ENCODE measurements around the gene OPN5.
A peak's percentile ranks its signal among the peaks of the same experiment; 100 is the strongest.

The OPN5 gene

DNA sequence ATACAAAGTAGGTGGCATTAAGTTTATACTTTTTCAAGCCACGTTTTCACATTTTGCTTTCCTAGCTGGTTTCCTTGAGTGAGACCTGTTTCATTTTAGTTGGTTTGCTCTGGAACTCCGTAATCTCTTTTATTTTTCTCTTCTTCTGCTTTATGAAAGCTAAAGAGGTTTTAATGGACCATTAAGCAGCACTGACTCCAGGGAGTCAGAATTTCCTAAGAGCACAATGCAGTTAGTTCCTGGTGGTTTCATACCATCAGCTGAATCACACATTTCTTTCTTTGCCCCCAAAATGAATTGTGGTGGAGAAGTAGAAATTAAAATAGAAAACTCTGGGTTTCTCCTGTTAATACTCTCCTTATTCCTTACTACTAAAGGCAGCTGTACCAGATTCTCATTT, 3.4 kb downstream of the OPN5 start:
- DNase-seq (ENCODE audit: low read depth in 2 of 2): no peak
- H3K4me3 ChIP-seq (replicated peaks in 1 of 2; ENCODE audit: low read depth in 2 of 2, low read length in 2 of 2): no peak overlapping the region
- TF ChIP-seq, protein P1, sequence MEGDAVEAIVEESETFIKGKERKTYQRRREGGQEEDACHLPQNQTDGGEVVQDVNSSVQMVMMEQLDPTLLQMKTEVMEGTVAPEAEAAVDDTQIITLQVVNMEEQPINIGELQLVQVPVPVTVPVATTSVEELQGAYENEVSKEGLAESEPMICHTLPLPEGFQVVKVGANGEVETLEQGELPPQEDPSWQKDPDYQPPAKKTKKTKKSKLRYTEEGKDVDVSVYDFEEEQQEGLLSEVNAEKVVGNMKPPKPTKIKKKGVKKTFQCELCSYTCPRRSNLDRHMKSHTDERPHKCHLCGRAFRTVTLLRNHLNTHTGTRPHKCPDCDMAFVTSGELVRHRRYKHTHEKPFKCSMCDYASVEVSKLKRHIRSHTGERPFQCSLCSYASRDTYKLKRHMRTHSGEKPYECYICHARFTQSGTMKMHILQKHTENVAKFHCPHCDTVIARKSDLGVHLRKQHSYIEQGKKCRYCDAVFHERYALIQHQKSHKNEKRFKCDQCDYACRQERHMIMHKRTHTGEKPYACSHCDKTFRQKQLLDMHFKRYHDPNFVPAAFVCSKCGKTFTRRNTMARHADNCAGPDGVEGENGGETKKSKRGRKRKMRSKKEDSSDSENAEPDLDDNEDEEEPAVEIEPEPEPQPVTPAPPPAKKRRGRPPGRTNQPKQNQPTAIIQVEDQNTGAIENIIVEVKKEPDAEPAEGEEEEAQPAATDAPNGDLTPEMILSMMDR (IDR thresholded peaks at IDR 0.05; ENCODE audit: low read depth, low read length): no peak

DNA sequence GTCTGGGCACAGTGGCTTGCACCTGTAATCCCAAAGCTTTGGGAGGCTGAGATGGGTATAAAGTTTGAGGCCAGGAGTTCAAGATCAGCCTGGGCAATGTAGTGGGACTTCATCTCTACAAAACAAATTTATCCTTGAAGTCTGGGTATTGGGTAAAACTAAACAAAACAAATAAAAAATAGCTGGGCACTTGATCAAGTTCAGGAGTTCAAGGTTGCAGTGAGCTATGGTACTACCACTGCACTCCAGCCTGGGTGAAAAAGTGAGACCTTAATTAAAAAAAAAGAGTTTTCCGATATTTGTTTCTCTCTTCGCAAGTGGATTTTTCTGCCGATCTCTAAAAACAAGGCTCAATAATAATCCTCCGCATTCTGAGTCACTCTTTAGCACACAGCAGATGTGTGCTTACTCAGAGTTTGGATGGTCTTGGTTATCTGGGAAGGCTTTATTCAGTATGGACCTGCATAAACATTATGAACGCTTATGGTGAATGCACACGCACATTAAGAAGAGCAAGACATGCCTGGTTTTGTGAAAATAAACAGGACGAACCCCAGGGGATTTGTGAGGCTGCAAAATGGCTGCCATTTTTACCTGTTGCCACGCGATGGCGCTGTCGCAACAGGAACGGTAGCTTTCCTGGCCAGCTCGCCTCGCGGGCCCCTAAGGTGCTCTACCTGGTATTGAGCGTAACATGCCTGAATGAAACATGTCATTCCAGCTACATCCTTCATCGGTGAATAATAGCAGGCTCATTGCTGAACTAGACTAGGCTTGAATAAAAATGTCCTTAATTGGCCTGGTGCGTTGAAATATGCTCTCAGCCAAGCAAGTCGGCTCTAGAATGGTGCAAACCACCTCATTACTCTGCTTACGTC, 6.0 kb downstream of the OPN5 start:
- DNase-seq (ENCODE audit: low read depth in 2 of 2): peak; percentile 66 to 72
- H3K4me3 ChIP-seq (replicated peaks in 1 of 2; ENCODE audit: low read depth in 2 of 2, low read length in 2 of 2): no peak overlapping the region
- TF ChIP-seq, protein P1 (IDR thresholded peaks at IDR 0.05; ENCODE audit: low read depth, low read length): peak; percentile 88

DNA sequence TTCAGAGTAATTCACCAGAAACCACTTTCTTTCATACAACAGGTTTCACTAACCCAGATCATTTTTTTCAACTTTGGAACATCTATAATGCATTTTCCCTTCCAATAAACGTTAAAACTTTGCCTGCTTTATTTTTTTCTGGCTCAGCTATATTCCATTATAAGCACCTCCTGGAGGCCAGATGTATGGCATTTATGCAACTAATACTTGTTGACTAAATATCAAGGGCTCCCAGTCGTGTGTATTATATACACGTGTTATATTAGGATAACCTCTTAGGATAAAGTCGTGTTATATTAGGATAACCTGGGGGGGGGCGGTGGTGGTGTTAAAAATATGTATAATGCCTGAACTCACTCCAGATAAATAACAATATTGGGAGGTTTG, 6.7 kb downstream of the OPN5 start:
- no peak for DNase-seq (ENCODE audit: low read depth in 2 of 2)
- no peak overlapping the region for H3K4me3 ChIP-seq (replicated peaks in 1 of 2; ENCODE audit: low read depth in 2 of 2, low read length in 2 of 2)
- TF ChIP-seq, protein P1 (IDR thresholded peaks at IDR 0.05; ENCODE audit: low read depth, low read length): no peak

DNA sequence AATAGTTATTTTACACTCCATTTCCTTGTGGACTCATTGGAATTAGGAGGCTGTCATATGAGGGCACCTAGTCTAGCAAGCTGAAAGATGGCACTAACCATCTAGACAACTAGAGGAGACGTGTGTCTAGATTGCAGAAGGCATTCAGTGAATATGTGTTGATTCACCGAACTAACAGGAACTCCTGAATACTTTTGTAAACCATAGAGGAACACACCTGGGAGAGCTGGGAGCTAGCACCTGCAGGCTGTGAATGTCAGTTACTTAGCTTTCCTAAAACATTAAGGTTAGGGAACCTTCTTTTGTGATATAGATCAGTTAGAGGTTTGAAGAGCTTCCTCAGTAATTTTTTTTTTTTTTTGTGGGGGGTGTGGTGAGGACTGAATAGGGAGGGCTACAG, 7.7 kb downstream of the OPN5 start:
- no peak overlapping the region for H3K4me3 ChIP-seq (replicated peaks in 1 of 2; ENCODE audit: low read depth in 2 of 2, low read length in 2 of 2)
- DNase-seq (ENCODE audit: low read depth in 2 of 2): no peak
- TF ChIP-seq, protein P1 (IDR thresholded peaks at IDR 0.05; ENCODE audit: low read depth, low read length): no peak

DNA sequence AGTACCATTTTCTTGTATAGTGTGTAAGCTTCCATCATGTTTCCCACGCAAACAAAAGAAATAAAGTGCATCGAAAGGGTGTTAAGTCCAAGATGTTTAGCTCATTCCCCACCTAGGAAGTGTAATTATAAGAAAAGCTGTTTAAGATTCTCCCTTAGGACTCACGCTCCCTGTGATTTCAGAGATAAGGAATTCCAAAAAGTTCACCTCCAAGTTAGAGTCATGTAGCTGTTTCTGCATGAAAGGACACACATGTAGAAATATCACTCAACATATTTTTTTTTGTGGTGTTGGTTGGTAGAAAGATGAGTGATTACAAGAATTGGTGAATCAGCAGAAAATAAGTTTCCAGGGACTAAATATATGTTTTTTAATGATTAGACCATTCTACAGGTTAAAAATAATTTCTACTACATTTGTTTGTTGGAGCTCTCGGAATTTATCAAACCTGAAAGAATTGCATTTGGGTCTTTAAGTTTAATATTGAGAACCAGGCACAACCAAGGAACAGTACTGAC, 10.4 kb downstream of the OPN5 start:
- TF ChIP-seq, protein P1 (IDR thresholded peaks at IDR 0.05; ENCODE audit: low read depth, low read length): no peak
- DNase-seq (ENCODE audit: low read depth in 2 of 2): no peak
- H3K4me3 ChIP-seq (replicated peaks in 1 of 2; ENCODE audit: low read depth in 2 of 2, low read length in 2 of 2): no peak overlapping the region

DNA sequence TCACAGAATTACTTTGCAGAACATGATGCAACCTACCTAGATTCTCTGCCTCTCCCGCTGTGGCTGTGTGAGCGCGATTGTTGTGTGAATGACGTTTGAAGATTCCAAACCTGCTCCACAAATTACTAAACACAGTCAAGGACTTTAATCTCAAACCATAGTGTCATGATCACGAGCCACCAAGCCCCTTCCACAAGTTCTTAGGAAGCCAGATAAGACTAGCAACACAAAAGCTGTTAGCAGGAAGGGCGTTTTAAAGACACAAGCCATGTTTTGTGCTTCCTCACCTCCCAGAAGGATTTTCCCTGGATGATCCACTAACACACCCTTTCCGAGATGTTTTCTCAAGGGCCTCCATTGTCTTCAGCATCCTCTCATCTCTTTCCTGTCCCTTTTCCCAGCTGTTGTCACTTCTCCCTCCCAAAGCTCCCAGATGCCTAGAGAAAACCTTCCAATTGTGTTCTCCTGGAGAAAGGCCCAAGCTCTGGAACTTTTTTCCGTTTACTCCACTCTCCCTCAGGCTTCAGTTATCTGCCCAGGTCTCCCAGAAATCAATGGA, 12.8 kb downstream of the OPN5 start:
- H3K4me3 ChIP-seq (replicated peaks in 1 of 2; ENCODE audit: low read depth in 2 of 2, low read length in 2 of 2): no peak overlapping the region
- DNase-seq (ENCODE audit: low read depth in 2 of 2): no peak
- TF ChIP-seq, protein P1 (IDR thresholded peaks at IDR 0.05; ENCODE audit: low read depth, low read length): no peak

All from cardiac fibroblast (primary cell).